H1 (cell line): Measurements from ENCODE around the gene C1QTNF4. TPM values are rescaled to one million over a fixed set of nuclear protein-coding genes. Genes with fewer than 3 reads are reported as not detected.

ENCODE experiments used
- CTCF ChIA-PET: fragments of 300-600 bp; sonication (Branson Sonifier 250); formaldehyde crosslinking; loops from one replicate; lab custom pipeline; 2021; ENCODE audit not compliant: partially characterized antibody; lab: Charles Lee
- POLR2A ChIA-PET: fragments of 300-600 bp; sonication (Branson Sonifier 250); formaldehyde crosslinking; loops from one replicate; lab custom pipeline; 2021; ENCODE audit warnings: inconsistent platforms; ENCODE audit not compliant: partially characterized antibody; lab: Charles Lee
- DNase-seq, 2 experiments: peaks; one replicate each; pipeline versions ENCODE4 v3.0.0 to v3.0.0-alpha.2; 2010 to 2022; ENCODE audit warnings: low spot score in 2 of 2, low read depth in 1 of 2, mixed read lengths in 1 of 2
- FAIRE-seq: peaks from 2 replicates; lab custom pipeline; 2011; peaks lifted over from hg19 to GRCh38; lab: Jason Lieb, UNC
- H2AFZ ChIP-seq: 2 replicates; pipeline ENCODE4 v1.8.1; 2012; ENCODE audit warnings: low read length, inconsistent platforms
- H2AK5ac ChIP-seq: 2 replicates; pipeline ENCODE4 v1.6.1; 2013; ENCODE audit warnings: low read depth, low read length
- H2BK120ac ChIP-seq: replicated peaks from 2 replicates; pipeline ENCODE3; 2013; ENCODE audit warnings: low read depth, low read length, inconsistent platforms
- H2BK12ac ChIP-seq: 2 replicates; pipeline ENCODE4 v1.6.1; 2013; ENCODE audit warnings: low read depth, low read length
- H2BK15ac ChIP-seq: 2 replicates; pipeline ENCODE4 v1.6.1; 2013; ENCODE audit warnings: low read length
- H2BK20ac ChIP-seq: 2 replicates; pipeline ENCODE4 v1.6.1; 2013; ENCODE audit warnings: low read length
- H2BK5ac ChIP-seq: 2 replicates; pipeline ENCODE4 v1.6.1; 2013; ENCODE audit warnings: low read depth, low read length
- H3K14ac ChIP-seq: 2 replicates; pipeline ENCODE4 v1.6.1; 2013; ENCODE audit warnings: inconsistent platforms; ENCODE audit not compliant: insufficient read length
- H3K18ac ChIP-seq: 2 replicates; pipeline ENCODE4 v1.6.1; 2013; ENCODE audit warnings: low read length; ENCODE audit errors: extremely low read depth
- H3K23ac ChIP-seq: 2 replicates; pipeline ENCODE4 v1.6.1; 2013; ENCODE audit warnings: inconsistent platforms; ENCODE audit not compliant: insufficient read length
- H3K23me2 ChIP-seq: 2 replicates; pipeline ENCODE4 v1.6.1; 2013; ENCODE audit warnings: low read depth, low read length
- H3K27ac ChIP-seq: 2 replicates; pipeline ENCODE4 v1.6.1; 2011; ENCODE audit warnings: low read depth, low read length, inconsistent platforms
- H3K27me3 ChIP-seq, 4 experiments: replicated peaks in 1 of 4; 1 replicate in 1 of 4; 2 replicates in 3 of 4; pipeline versions ENCODE4 v1.6.1 to v1.8.1; 2011 to 2013; ENCODE audit warnings: low read length in 3 of 4, mild to moderate bottlenecking in 3 of 4, inconsistent platforms in 2 of 4, mixed read lengths in 2 of 4, moderate library complexity in 1 of 4; ENCODE audit not compliant: control insufficient read depth in 3 of 4, insufficient read depth in 3 of 4; ENCODE audit errors: extremely low read depth in 1 of 4
- H3K36me3 ChIP-seq, 4 experiments: 2 replicates each; pipeline versions ENCODE4 v1.6.1 to v1.8.1; 2011 to 2013; ENCODE audit warnings: mild to moderate bottlenecking in 4 of 4, low read length in 3 of 4, moderate library complexity in 2 of 4, control low read depth in 1 of 4, inconsistent platforms in 1 of 4; ENCODE audit not compliant: insufficient read depth in 4 of 4, control insufficient read depth in 2 of 4
- H3K4ac ChIP-seq: replicated peaks from 2 replicates; pipeline ENCODE3; 2013; ENCODE audit warnings: low read length, low read depth, mixed read lengths, inconsistent platforms; ENCODE audit not compliant: insufficient read length
- H3K4me1 ChIP-seq, 4 experiments: replicated peaks in 1 of 4; 1 replicate in 1 of 4; 2 replicates in 3 of 4; pipeline versions ENCODE4 v1.6.1 to v1.8.1; 2011 to 2013; ENCODE audit warnings: low read length in 3 of 4, inconsistent platforms in 2 of 4, mixed read lengths in 1 of 4; ENCODE audit not compliant: insufficient read depth in 4 of 4, control insufficient read depth in 3 of 4
- H3K4me2 ChIP-seq, 2 experiments: 2 replicates each; pipeline versions ENCODE4 v1.6.1 to v1.8.1; 2011 to 2013; ENCODE audit warnings: low read depth in 2 of 2, low read length in 2 of 2, control low read depth in 1 of 2, inconsistent platforms in 1 of 2, mild to moderate bottlenecking in 1 of 2; ENCODE audit not compliant: insufficient read depth in 1 of 2
- H3K4me3 ChIP-seq, 4 experiments: fragments of 200-600, 300-600 bp in 1 of 4; sonication (generic), shearing (Covaris generic), sonication (Bioruptor Twin) in 1 of 4; 2 replicates each; pipeline versions ENCODE4 v1.5.1 to v1.8.1; 2011 to 2016; ENCODE audit warnings: low read length in 4 of 4, low read depth in 3 of 4, control low read depth in 2 of 4, inconsistent platforms in 2 of 4, mild to moderate bottlenecking in 2 of 4, mixed read lengths in 1 of 4, moderate library complexity in 1 of 4; ENCODE audit not compliant: insufficient read depth in 2 of 4; ENCODE audit errors: extremely low read depth in 1 of 4
- H3K56ac ChIP-seq: replicated peaks from 2 replicates; pipeline ENCODE3; 2013; ENCODE audit warnings: low read depth, mild to moderate bottlenecking, mixed read lengths, low read length, inconsistent platforms; ENCODE audit not compliant: insufficient read length
- H3K79me1 ChIP-seq: 2 replicates; pipeline ENCODE4 v1.6.1; 2013; ENCODE audit warnings: low read depth, low read length, control low read depth
- H3K79me2 ChIP-seq, 2 experiments: 2 replicates each; pipeline versions ENCODE4 v1.6.1 to v1.8.1; 2012 to 2013; ENCODE audit warnings: low read length in 2 of 2, mild to moderate bottlenecking in 2 of 2, inconsistent platforms in 1 of 2; ENCODE audit not compliant: insufficient read depth in 2 of 2, control insufficient read depth in 1 of 2
- H3K9ac ChIP-seq, 4 experiments: replicated peaks in 1 of 4; 1 replicate in 1 of 4; 2 replicates in 3 of 4; pipeline versions ENCODE4 v1.6.1 to v1.8.1; 2011 to 2013; ENCODE audit warnings: low read depth in 3 of 4, low read length in 3 of 4, control low read depth in 2 of 4, mild to moderate bottlenecking in 2 of 4, moderate library complexity in 2 of 4, inconsistent platforms in 1 of 4; ENCODE audit errors: extremely low read depth in 1 of 4
- H3K9me3 ChIP-seq, 2 experiments: 2 replicates each; pipeline versions ENCODE4 v1.6.1 to v1.8.1; 2012 to 2013; ENCODE audit warnings: mild to moderate bottlenecking in 2 of 2, moderate library complexity in 2 of 2, control low read depth in 1 of 2, inconsistent platforms in 1 of 2, low read depth in 1 of 2, low read length in 1 of 2, mixed read lengths in 1 of 2; ENCODE audit not compliant: insufficient read depth in 2 of 2
- H4K20me1 ChIP-seq, 2 experiments: replicated peaks in 1 of 2; 2 replicates each; pipeline versions ENCODE3 to v1.8.1; 2011 to 2013; ENCODE audit warnings: inconsistent platforms in 2 of 2, low read length in 2 of 2, mild to moderate bottlenecking in 1 of 2; ENCODE audit not compliant: insufficient read depth in 2 of 2, control insufficient read depth in 1 of 2
- H4K5ac ChIP-seq: 2 replicates; pipeline ENCODE4 v1.6.1; 2013; ENCODE audit warnings: low read length, low read depth, mixed read lengths, inconsistent platforms; ENCODE audit not compliant: insufficient read length
- H4K8ac ChIP-seq: 2 replicates; pipeline ENCODE4 v1.8.0; 2013; ENCODE audit warnings: mild to moderate bottlenecking, moderate library complexity, low read length, inconsistent platforms; ENCODE audit not compliant: insufficient read depth; ENCODE audit errors: extremely low read depth
- H4K91ac ChIP-seq: replicated peaks from 2 replicates; pipeline ENCODE3; 2013; ENCODE audit warnings: low read length, mixed read lengths, inconsistent platforms; ENCODE audit not compliant: insufficient read length
- ATF3 ChIP-seq: IDR thresholded peaks from 2 replicates; pipeline ENCODE4 v1.6.1; 2011; ENCODE audit warnings: low read depth, mild to moderate bottlenecking, low read length; ENCODE audit not compliant: insufficient read depth
- EGR1 ChIP-seq: IDR thresholded peaks from 2 replicates; pipeline ENCODE4 v1.6.1; 2011; ENCODE audit warnings: low read depth, low read length, borderline replicate concordance
- KDM1A ChIP-seq: fragments of 200-600, 300-600 bp; sonication (generic); IDR thresholded peaks from 2 replicates; pipeline ENCODE4 v1.7.1; 2016; ENCODE audit warnings: mild to moderate bottlenecking, low read length, borderline replicate concordance
- KDM4A ChIP-seq: IDR thresholded peaks from one replicate; pipeline ENCODE4 v1.7.1; 2012; ENCODE audit warnings: low read depth, mild to moderate bottlenecking, moderate library complexity, low read length, inconsistent platforms; ENCODE audit not compliant: severe bottlenecking
- MAX ChIP-seq: IDR thresholded peaks from 2 replicates; pipeline ENCODE4 v1.6.1; 2012; ENCODE audit warnings: inconsistent platforms
- POLR2A ChIP-seq, 2 experiments: IDR thresholded peaks; 1 replicate in 1 of 2; 2 replicates in 1 of 2; pipeline ENCODE4 v1.6.1; 2011; ENCODE audit warnings: low read depth in 2 of 2, low read length in 2 of 2, mild to moderate bottlenecking in 2 of 2; ENCODE audit errors: control extremely low read depth in 1 of 2
- RFX5 ChIP-seq: IDR thresholded peaks from 2 replicates; pipeline ENCODE4 v1.6.1; 2011; ENCODE audit warnings: low read depth, low read length, improper control_type of control experiment, borderline replicate concordance
- RNF2 ChIP-seq: fragments of 200-900, 300-1000 bp; sonication (generic); IDR thresholded peaks from 2 replicates; pipeline ENCODE4 v1.7.1; 2016; ENCODE audit warnings: borderline replicate concordance, low read depth, mild to moderate bottlenecking, antibody characterized with exemption, low read length; ENCODE audit not compliant: poor library complexity, severe bottlenecking; ENCODE audit errors: missing control alignments
- SAP30 ChIP-seq: fragments of 300-600 bp; sonication (generic); IDR thresholded peaks from 2 replicates; pipeline ENCODE4 v1.7.1; 2012; ENCODE audit warnings: low read length, moderate library complexity, mild to moderate bottlenecking, inconsistent platforms; ENCODE audit not compliant: insufficient read depth, insufficient replicate concordance
- TAF1 ChIP-seq: IDR thresholded peaks from 2 replicates; pipeline ENCODE4 v1.6.1; 2011; ENCODE audit warnings: mild to moderate bottlenecking, low read depth, low read length
- TBP ChIP-seq: IDR thresholded peaks from 2 replicates; pipeline ENCODE4 v1.6.1; 2011; ENCODE audit warnings: low read depth, low read length, improper control_type of control experiment
- TEAD4 ChIP-seq: IDR thresholded peaks from 2 replicates; pipeline ENCODE4 v1.6.1; 2012; ENCODE audit warnings: low read depth, low read length, inconsistent platforms, mixed read lengths
- WGBS, 2 experiments: shearing (Covaris generic) in 1 of 2; methylation state at CpG; one replicate each; pipeline versions ENCODE4 v1.1.6 to v1.1.7; 2013 to 2015; ENCODE audit warnings: low lambda C conversion rate in 2 of 2, mixed read lengths in 2 of 2, inconsistent platforms in 1 of 2, low coverage in 1 of 2, missing lambda C conversion rate in 1 of 2; ENCODE audit not compliant: insufficient replicate concordance in 2 of 2, insufficient coverage in 1 of 2, insufficient read length in 1 of 2; ENCODE audit errors: extremely low coverage in 1 of 2, missing lambda C conversion rate in 1 of 2; 5-methylcytosine and 5-hydroxymethylcytosine counted together
- polyA plus RNA-seq, 7 experiments: library from polyadenylated mRNA; depleted of rRNA in 3 of 7; stranded (reverse) in 5 of 7; unstranded in 2 of 7; fragments of >200 nt in 5 of 7; fragments of 200-250 nt in 2 of 7; gene quantifications; 1 replicate in 5 of 7; 2 replicates in 1 of 7; 4 replicates in 1 of 7; pipeline versions ENCODE4 v1.2.1 to v1.2.3, GENCODE V29; 2011 to 2013; ENCODE audit warnings: missing spikeins in 2 of 7, mixed read lengths in 2 of 7
- total RNA-seq: library from RNA; stranded (reverse); fragmentation: NEBNext Ultra II Directional; extraction: Animal tissue kit (Norgen Biotek cat#: 25700); gene quantifications from 2 replicates; pipeline ENCODE4 v1.2.1, GENCODE V29; 2021

C1QTNF4 gene
- total and polyA plus RNA-seq, 2 of the 8 experiments (the other 6 are each of a cell fraction or from before 2014, with no cell fraction given), result 3.9 to 6.0 TPM

- H2AK5ac ChIP-seq, result no peak overlapping the region; the same call in 1 of the 2 replicates
- peak overlapping the region; percentile 99 for H2AFZ ChIP-seq
- H3K9me3 ChIP-seq, result no peaks in the 10 kb centered on the region
- peak overlapping the region; percentile 96; the same call in 1 of the 2 replicates for H4K8ac ChIP-seq
- no peak overlapping the region for H3K56ac ChIP-seq
- peak overlapping the region; percentile 86 for H2BK120ac ChIP-seq
- H3K23ac ChIP-seq, result no peak overlapping the region
- H3K27me3 ChIP-seq, result no peaks in the 10 kb centered on the region
- peak overlapping the region; percentile 92 for H3K4ac ChIP-seq
- H3K4me3 ChIP-seq, result peak overlapping the region; percentile 29 to 83 (median 48); a peak in 7 of 8 replicates
- no peak overlapping the region for H2BK15ac ChIP-seq
- WGBS, 2 experiments, result 12% methylated on average over 9 of the region's 9 CpGs; no CpG with 5 or more reads in 1 of the 2 experiments
- H3K36me3 ChIP-seq, result peaks cover 0 to 6% (median 0%) of the 10 kb centered on the region in 4 experiments; a peak in 1 of 8 replicates
- peak overlapping the region; percentile 36; the same call in 1 of the 2 replicates for H2BK5ac ChIP-seq
- H3K23me2 ChIP-seq, result peaks cover 3% of the 10 kb centered on the region; the same call in 1 of the 2 replicates
- H4K5ac ChIP-seq, result peak overlapping the region; percentile 91
- peaks cover 37 to 43% of the 10 kb centered on the region in 2 experiments for H3K79me2 ChIP-seq
- no peak overlapping the region for H3K14ac ChIP-seq
- H4K91ac ChIP-seq, result peak overlapping the region; percentile 68
- peak overlapping the region; percentile 43; the same call in 1 of the 2 replicates for H3K27ac ChIP-seq
- peak overlapping the region; percentile 13 to 90 (median 59) for H3K9ac ChIP-seq
- peak overlapping the region; percentile 73 to 98 for H3K4me2 ChIP-seq
- FAIRE-seq (no peak), DNase-seq (no peak)
- ChIA-PET POLR2A (interaction anchor here (0.6 to 5.0 kb wide), 7 partner anchors 12 to 31 kb away, joined by 3 to 65 read pairs (median 8); partner anchors contain the start of gene PTPMT1), CTCF (interaction anchor here (0.6 to 2.0 kb wide), 7 partner anchors 9 to 25 kb away, joined by 3 to 6 read pairs (median 3); partner anchors contain the start of genes KBTBD4 and NDUFS3)
- H2BK20ac ChIP-seq, result no peak overlapping the region
- H2BK12ac ChIP-seq, result peak overlapping the region; percentile 32; the same call in 1 of the 2 replicates
- H3K18ac ChIP-seq, result peak overlapping the region; percentile 25; the same call in 1 of the 2 replicates
- H3K4me1 ChIP-seq, result peaks cover 0 to 2% (median 0%) of the 10 kb centered on the region in 4 experiments; a peak in 1 of 7 replicates
- peaks cover 11 to 19% of the 10 kb centered on the region in 2 experiments for H4K20me1 ChIP-seq
- no peaks in the 10 kb centered on the region for H3K79me1 ChIP-seq
- TF ChIP-seq MAX (peak; percentile 33; the same call in 1 of the 2 replicates), RNF2 (no peak), TAF1 (no peak), RFX5 (no peak), POLR2A (IDR thresholded peaks at IDR 0.05; ENCODE audit: control extremely low read depth in 1 of 2, low read depth in 2 of 2, low read length in 2 of 2) (no peak), SAP30 (peak; percentile 23), ATF3 (no peak), EGR1 (no peak), TBP (no peak), TEAD4 (no peak), KDM4A (no peak), KDM1A (0 out of 2 replicates have a peak, but pooled peaks have one; percentile 3)
Observed at GRCh38 chr11:47553406-47553743, 40.8 kb downstream of the C1QTNF4 start.
